ENCODE results near the gene HDAC10.

The HDAC10 gene

DNA sequence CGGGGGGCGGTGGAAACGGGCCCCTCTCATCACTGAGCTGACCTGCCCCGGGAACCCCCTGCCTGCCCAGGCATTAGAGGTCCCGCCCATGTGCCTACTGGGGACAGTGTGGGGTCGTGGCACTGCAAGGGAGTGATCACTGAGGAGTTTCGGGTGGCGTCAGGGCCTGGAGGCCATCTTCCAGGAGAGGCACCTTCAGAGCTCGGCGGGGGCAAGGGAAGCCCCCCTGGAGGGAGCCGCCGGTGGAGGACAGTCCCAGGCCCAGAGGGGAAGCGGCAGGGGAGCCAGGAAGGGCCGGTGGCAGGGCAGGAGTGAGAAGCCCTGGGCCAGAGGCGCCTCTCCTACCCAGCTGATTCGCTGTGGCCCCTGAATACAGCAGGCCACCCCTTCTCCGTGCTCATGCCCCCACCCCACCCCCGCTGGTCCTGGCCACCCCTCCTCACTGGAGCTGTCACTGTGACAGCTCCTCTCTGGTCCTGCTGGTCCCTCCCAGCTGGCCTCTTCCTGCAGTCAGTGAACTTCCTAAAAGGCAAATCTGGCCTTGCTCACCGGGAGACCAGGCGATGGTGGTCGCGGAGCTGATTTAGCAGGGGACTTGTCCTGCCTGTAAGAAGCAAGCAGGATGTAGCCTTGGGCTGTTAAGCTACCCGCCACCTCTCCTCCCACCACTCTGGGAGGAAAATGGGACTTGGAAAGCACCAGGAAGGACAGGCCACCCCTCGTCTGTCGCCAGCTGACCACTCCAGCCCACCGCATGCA lies 21.2 kb upstream of the HDAC10 start:
- H3K9me3 ChIP-seq (replicated peaks in 1 of 2; ENCODE audit: control insufficient read depth in 2 of 2, insufficient read depth in 1 of 2, low read depth in 1 of 2, low read length in 2 of 2) = peaks cover 5 to 7% of the 10 kb centered on the region in 2 donors
- H2BK5ac ChIP-seq (ENCODE audit: low read length) = peak overlapping the region; percentile 83
- no peak overlapping the region for H2BK12ac ChIP-seq (ENCODE audit: low read length)
- peaks cover 0 to 9% (median 0%) of the 10 kb centered on the region in 3 experiments for H3K27me3 ChIP-seq (ENCODE audit: control insufficient read depth in 3 of 3, insufficient read depth in 3 of 3, low read depth in 1 of 3, low read length in 3 of 3)
- peaks cover 5% of the 10 kb centered on the region for H3K79me1 ChIP-seq (ENCODE audit: low read depth, low read length)
- H2BK120ac ChIP-seq (ENCODE audit: low read depth, low read length) = peak overlapping the region; percentile 92
- no peak overlapping the region for H3K23ac ChIP-seq (ENCODE audit: low read depth, low read length, poor library complexity)
- peak overlapping the region; percentile 82 for H3K27ac ChIP-seq (replicated peaks; ENCODE audit: low read length)
- H3K4me2 ChIP-seq (ENCODE audit: insufficient read depth, low read length, poor library complexity, severe bottlenecking) = peak overlapping the region; percentile 60
- no peak overlapping the region for H3K4ac ChIP-seq (ENCODE audit: low read length)
- H2AK5ac ChIP-seq (ENCODE audit: low read depth, low read length) = peak overlapping the region; percentile 90
- DNase-seq (ENCODE audit: low spot score) = peak; percentile 24
- H3K4me3 ChIP-seq (ENCODE audit: low read length in 2 of 2) = no peak overlapping the region
- H4K91ac ChIP-seq (ENCODE audit: low read depth, low read length, poor library complexity) = no peak overlapping the region
- no CpG with 5 or more reads among the region's 26 CpGs for WGBS, 2 donors (ENCODE audit: extremely low coverage in 2 of 2, insufficient read length in 2 of 2, insufficient replicate concordance in 1 of 2)
- H3K9ac ChIP-seq (ENCODE audit: low read depth, low read length, poor library complexity) = peak overlapping the region; percentile 46
- H2AFZ ChIP-seq (ENCODE audit: low read length) = peak overlapping the region; percentile 55
- peaks cover 19 to 33% of the 10 kb centered on the region in 2 donors for H3K36me3 ChIP-seq (replicated peaks in 1 of 2; ENCODE audit: control insufficient read depth in 2 of 2, insufficient read depth in 2 of 2, low read length in 2 of 2)
- no peak overlapping the region for H4K8ac ChIP-seq (ENCODE audit: low read depth, low read length)
- H3K4me1 ChIP-seq (ENCODE audit: control insufficient read depth in 2 of 2, insufficient read depth in 1 of 2, low read depth in 1 of 2, low read length in 2 of 2) = peaks cover 26 to 29% of the 10 kb centered on the region in 2 donors
- H2BK15ac ChIP-seq (ENCODE audit: low read length) = peak overlapping the region; percentile 23
- H3K14ac ChIP-seq (ENCODE audit: low read length) = no peak overlapping the region
- peak overlapping the region; percentile 96 for H3K18ac ChIP-seq (ENCODE audit: low read length)

DNA sequence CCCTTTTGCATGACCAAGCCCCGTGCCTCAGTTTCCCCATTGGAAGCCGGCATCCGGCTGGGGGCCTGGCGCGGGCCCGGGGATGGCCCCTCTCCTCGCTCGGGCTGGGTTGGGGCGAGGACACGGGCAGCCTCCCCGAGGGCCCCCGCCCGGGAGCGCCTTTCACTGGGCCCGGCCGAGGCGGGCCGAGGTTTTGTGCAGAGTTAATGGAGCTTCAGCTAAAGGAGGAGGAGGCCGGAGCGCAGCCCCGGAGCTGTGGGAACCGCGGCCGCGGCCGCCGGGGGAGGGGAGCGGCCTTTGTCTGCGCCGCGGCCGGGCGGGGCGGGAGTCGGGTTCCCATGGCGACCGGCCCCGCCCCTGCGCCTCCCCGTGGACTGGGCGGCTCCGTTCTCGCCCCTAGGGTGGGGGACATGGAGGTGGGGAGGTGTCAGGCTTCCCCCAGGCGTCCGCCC lies 20.5 kb upstream of the HDAC10 start:
- Histone ChIP-seq H4K8ac (ENCODE audit: low read depth, low read length) (no peak overlapping the region), H3K79me1 (ENCODE audit: low read depth, low read length) (peaks cover 5% of the 10 kb centered on the region), H3K4ac (ENCODE audit: low read length) (no peak overlapping the region), H3K4me3 (ENCODE audit: low read length in 2 of 2) (peak overlapping the region; percentile 35 to 67), H3K9me3 (replicated peaks in 1 of 2; ENCODE audit: control insufficient read depth in 2 of 2, insufficient read depth in 1 of 2, low read depth in 1 of 2, low read length in 2 of 2) (peaks cover 7 to 9% of the 10 kb centered on the region in 2 donors), H2AK5ac (ENCODE audit: low read depth, low read length) (peak overlapping the region; percentile 93), H3K23ac (ENCODE audit: low read depth, low read length, poor library complexity) (no peak overlapping the region), H2BK15ac (ENCODE audit: low read length) (peak overlapping the region; percentile 92), H3K4me1 (ENCODE audit: control insufficient read depth in 2 of 2, insufficient read depth in 1 of 2, low read depth in 1 of 2, low read length in 2 of 2) (peaks cover 26 to 29% of the 10 kb centered on the region in 2 donors), H2BK12ac (ENCODE audit: low read length) (no peak overlapping the region), H2AFZ (ENCODE audit: low read length) (peak overlapping the region; percentile 83), H3K27me3 (ENCODE audit: control insufficient read depth in 3 of 3, insufficient read depth in 3 of 3, low read depth in 1 of 3, low read length in 3 of 3) (peaks cover 0 to 9% (median 0%) of the 10 kb centered on the region in 3 experiments), H3K9ac (ENCODE audit: low read depth, low read length, poor library complexity) (peak overlapping the region; percentile 60), H3K18ac (ENCODE audit: low read length) (peak overlapping the region; percentile 76), H2BK5ac (ENCODE audit: low read length) (peak overlapping the region; percentile 87), H3K14ac (ENCODE audit: low read length) (no peak overlapping the region), H3K4me2 (ENCODE audit: insufficient read depth, low read length, poor library complexity, severe bottlenecking) (peak overlapping the region; percentile 83), H3K36me3 (replicated peaks in 1 of 2; ENCODE audit: control insufficient read depth in 2 of 2, insufficient read depth in 2 of 2, low read length in 2 of 2) (peaks cover 16 to 31% of the 10 kb centered on the region in 2 donors), H4K91ac (ENCODE audit: low read depth, low read length, poor library complexity) (no peak overlapping the region), H2BK120ac (ENCODE audit: low read depth, low read length) (no peak overlapping the region), H3K27ac (replicated peaks; ENCODE audit: low read length) (peak overlapping the region; percentile 93)
- DNase-seq (ENCODE audit: low spot score) = peak; percentile 89
- no CpG with 5 or more reads among the region's 45 CpGs for WGBS, 2 donors (ENCODE audit: extremely low coverage in 2 of 2, insufficient read length in 2 of 2, insufficient replicate concordance in 1 of 2)

DNA sequence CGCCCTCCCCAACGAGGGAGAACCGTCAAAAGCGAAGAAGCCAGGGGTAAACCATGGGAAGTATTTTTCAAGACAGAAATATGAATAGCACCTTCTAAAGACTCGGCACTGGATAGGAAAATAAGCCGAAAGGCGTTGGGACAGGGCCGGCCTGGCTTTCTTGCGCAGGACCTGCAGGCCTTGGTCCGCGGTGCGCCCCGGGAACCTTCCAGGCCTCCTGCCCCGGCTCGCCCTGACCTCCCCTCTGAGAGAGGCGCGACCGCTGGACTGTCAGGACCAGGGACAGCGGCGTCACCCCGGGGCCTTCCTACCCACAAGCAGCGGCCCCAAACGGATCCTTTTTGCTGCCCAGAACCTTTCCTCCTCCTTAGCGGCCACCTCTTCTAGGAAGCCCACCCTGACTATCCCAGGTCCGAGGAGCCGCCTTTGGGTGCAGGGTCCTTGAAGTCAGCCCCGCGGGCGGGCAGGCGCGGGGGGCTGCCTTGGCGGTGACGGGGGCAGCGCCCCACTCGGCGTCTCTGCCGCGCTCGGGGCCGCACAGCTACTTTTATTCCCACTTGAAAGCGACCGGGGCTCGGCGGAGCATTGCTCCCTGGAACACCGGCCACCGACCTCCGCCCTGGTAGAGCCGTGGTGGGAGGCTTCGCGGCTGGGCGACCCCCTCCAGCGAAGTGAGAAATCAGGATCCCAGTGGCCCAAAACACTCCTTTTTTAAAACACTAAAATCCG lies 19.8 kb upstream of the HDAC10 start:
- Histone ChIP-seq H3K14ac (ENCODE audit: low read length) (no peak overlapping the region), H2AFZ (ENCODE audit: low read length) (peak overlapping the region; percentile 83), H3K23ac (ENCODE audit: low read depth, low read length, poor library complexity) (peak overlapping the region; percentile 67), H3K4me1 (ENCODE audit: control insufficient read depth in 2 of 2, insufficient read depth in 1 of 2, low read depth in 1 of 2, low read length in 2 of 2) (peaks cover 26 to 29% of the 10 kb centered on the region in 2 donors), H2AK5ac (ENCODE audit: low read depth, low read length) (peak overlapping the region; percentile 93), H2BK120ac (ENCODE audit: low read depth, low read length) (peak overlapping the region; percentile 63), H3K79me1 (ENCODE audit: low read depth, low read length) (peaks cover 2% of the 10 kb centered on the region), H2BK12ac (ENCODE audit: low read length) (no peak overlapping the region), H3K9ac (ENCODE audit: low read depth, low read length, poor library complexity) (no peak overlapping the region), H4K91ac (ENCODE audit: low read depth, low read length, poor library complexity) (no peak overlapping the region), H4K8ac (ENCODE audit: low read depth, low read length) (no peak overlapping the region), H2BK15ac (ENCODE audit: low read length) (peak overlapping the region; percentile 92), H3K4ac (ENCODE audit: low read length) (no peak overlapping the region), H3K27me3 (ENCODE audit: control insufficient read depth in 3 of 3, insufficient read depth in 3 of 3, low read depth in 1 of 3, low read length in 3 of 3) (peaks cover 0 to 9% (median 0%) of the 10 kb centered on the region in 3 experiments), H3K4me3 (ENCODE audit: low read length in 2 of 2) (peak overlapping the region; percentile 66 to 67), H3K27ac (replicated peaks; ENCODE audit: low read length) (peak overlapping the region; percentile 93), H2BK5ac (ENCODE audit: low read length) (peak overlapping the region; percentile 87), H3K18ac (ENCODE audit: low read length) (peak overlapping the region; percentile 94), H3K9me3 (replicated peaks in 1 of 2; ENCODE audit: control insufficient read depth in 2 of 2, insufficient read depth in 1 of 2, low read depth in 1 of 2, low read length in 2 of 2) (peaks cover 4 to 6% of the 10 kb centered on the region in 2 donors), H3K4me2 (ENCODE audit: insufficient read depth, low read length, poor library complexity, severe bottlenecking) (peak overlapping the region; percentile 83), H3K36me3 (replicated peaks in 1 of 2; ENCODE audit: control insufficient read depth in 2 of 2, insufficient read depth in 2 of 2, low read length in 2 of 2) (peaks cover 9 to 28% of the 10 kb centered on the region in 2 donors)
- DNase-seq (ENCODE audit: low spot score) = peak; percentile 82
- no CpG with 5 or more reads among the region's 53 CpGs for WGBS, 2 donors (ENCODE audit: extremely low coverage in 2 of 2, insufficient read length in 2 of 2, insufficient replicate concordance in 1 of 2)

Data from neuronal stem cell (in vitro differentiated cells).